GM12892 (cell line): Measurements from ENCODE around the gene MMP24.

Source experiments
- POLR2A ChIP-seq: IDR thresholded peaks from 2 replicates; pipeline ENCODE4 v1.6.1; 2011; ENCODE audit warnings: low read depth, low read length, control low read depth
- POLR2AphosphoS5 ChIP-seq: IDR thresholded peaks from 2 replicates; pipeline ENCODE4 v1.6.1; 2011; ENCODE audit warnings: low read depth, low read length, control low read depth

- TF ChIP-seq POLR2AphosphoS5, result no peak
- no peak for TF ChIP-seq POLR2A
These were observed 47.9 kb downstream of the MMP24 start for GRCh38 chr20:35274172-35275092.
